Measurements from ENCODE around the gene LACRT. TPM values are rescaled to one million over a fixed set of nuclear protein-coding genes. Genes with fewer than 3 reads are reported as not detected.

The LACRT gene
- total and polyA plus RNA-seq, 2 of the 4 experiments (the other 2 are of a cell fraction) = not detected

DNA sequence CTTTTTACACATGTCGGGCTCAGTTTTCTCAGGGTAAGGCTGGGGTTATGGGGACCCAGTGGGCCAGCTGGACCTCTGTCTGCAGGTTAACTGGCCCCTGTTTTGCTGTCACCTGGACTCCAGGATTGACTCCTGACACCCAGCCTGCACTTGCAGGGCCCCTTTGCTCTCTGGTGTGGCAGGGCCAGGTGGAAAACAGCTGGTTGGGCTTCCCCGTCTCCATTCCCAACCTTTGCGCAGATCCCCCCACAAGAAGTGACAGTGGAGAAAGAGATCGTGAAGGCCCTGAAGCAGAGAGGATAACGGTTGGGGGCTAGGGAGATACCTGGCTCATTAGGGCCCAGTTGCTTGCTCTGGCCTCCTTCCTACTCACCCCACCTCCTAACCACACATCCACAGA lies 44.7 kb downstream of the LACRT start:
- Histone ChIP-seq H3K27me3 (ENCODE audit: control insufficient read depth, insufficient read depth, low read length) (peaks cover 71% of the 10 kb centered on the region), H3K36me3 (ENCODE audit: control insufficient read depth, insufficient read depth, low read length) (no peaks in the 10 kb centered on the region), H3K4me3 (ENCODE audit: insufficient read depth, low read depth, low read length) (no peak overlapping the region), H3K79me1 (ENCODE audit: low read depth in 1 of 2, low read length in 2 of 2) (no peaks in the 10 kb centered on the region), H2AK9ac (replicated peaks; ENCODE audit: low read depth, low read length, poor library complexity) (no peak overlapping the region), H3K23ac (ENCODE audit: low read depth, low read length) (no peak overlapping the region), H3K4me2 (ENCODE audit: low read depth, low read length) (no peak overlapping the region), H3K56ac (ENCODE audit: extremely low read depth, insufficient read depth, low read length) (no peak overlapping the region), H2BK20ac (ENCODE audit: low read depth, low read length) (no peak overlapping the region), H2AFZ (replicated peaks; ENCODE audit: low read length, poor library complexity) (no peak overlapping the region), H4K20me1 (ENCODE audit: insufficient read depth, low read length) (no peaks in the 10 kb centered on the region), H3K18ac (ENCODE audit: low read depth, low read length) (no peak overlapping the region), H3K14ac (replicated peaks; ENCODE audit: low read depth, low read length) (no peak overlapping the region), H2BK5ac (ENCODE audit: low read depth, low read length, poor library complexity, severe bottlenecking) (no peak overlapping the region), H3K9me1 (ENCODE audit: insufficient read depth, low read length) (no peaks in the 10 kb centered on the region), H2AK5ac (ENCODE audit: low read depth, low read length) (no peak overlapping the region), H3K9ac (ENCODE audit: low read depth, low read length) (no peak overlapping the region), H2BK15ac (ENCODE audit: low read depth, low read length) (no peak overlapping the region), H3K27ac (ENCODE audit: insufficient read depth, low read length) (no peak overlapping the region), H2BK120ac (ENCODE audit: low read depth, low read length) (no peak overlapping the region), H4K91ac (ENCODE audit: insufficient read depth, low read depth, low read length) (no peak overlapping the region), H3K4ac (ENCODE audit: low read depth, low read length) (no peak overlapping the region), H4K5ac (ENCODE audit: low read depth, low read length) (no peak overlapping the region), H3K4me1 (ENCODE audit: control insufficient read depth, insufficient read depth, low read length) (no peaks in the 10 kb centered on the region), H4K8ac (ENCODE audit: low read depth in 2 of 2, low read length in 2 of 2) (no peak overlapping the region), H3K9me3 (ENCODE audit: control insufficient read depth, insufficient read depth, low read length) (no peaks in the 10 kb centered on the region)
- intact Hi-C loops (cut with micrococcal nuclease) (no loop called here), in situ Hi-C loops (cut with MboI; ENCODE audit: low sequenced_read_pairs) (no loop called here), dilution Hi-C loops (cut with HindIII; ENCODE audit: low sequenced_read_pairs, unreplicated experiment) (no loop called here)
- no CpG with 5 or more reads among the region's 5 CpGs for WGBS, 2 experiments (ENCODE audit: extremely low coverage in 2 of 2, insufficient read length in 1 of 2)
- DNase-seq (no peak), ATAC-seq (ENCODE audit: low read depth) (no peak)
- BruUV-seq (replicated peaks) = no TSS peak
- ChIA-PET POLR2A (ENCODE audit: unreplicated experiment) (no interaction called here), CTCF (no interaction called here)
- TF ChIP-seq CHD1 (IDR thresholded peaks at IDR 0.05; ENCODE audit: low read depth, low read length) = no peak
- TF ChIP-seq RFX5 (IDR thresholded peaks at IDR 0.05; ENCODE audit: low read depth, low read length) = no peak
- no peak for TF ChIP-seq RCOR1 (IDR thresholded peaks at IDR 0.05; ENCODE audit: insufficient replicate concordance, low read length)
- TF ChIP-seq, protein P1, sequence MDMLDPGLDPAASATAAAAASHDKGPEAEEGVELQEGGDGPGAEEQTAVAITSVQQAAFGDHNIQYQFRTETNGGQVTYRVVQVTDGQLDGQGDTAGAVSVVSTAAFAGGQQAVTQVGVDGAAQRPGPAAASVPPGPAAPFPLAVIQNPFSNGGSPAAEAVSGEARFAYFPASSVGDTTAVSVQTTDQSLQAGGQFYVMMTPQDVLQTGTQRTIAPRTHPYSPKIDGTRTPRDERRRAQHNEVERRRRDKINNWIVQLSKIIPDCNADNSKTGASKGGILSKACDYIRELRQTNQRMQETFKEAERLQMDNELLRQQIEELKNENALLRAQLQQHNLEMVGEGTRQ (IDR thresholded peaks at IDR 0.05; ENCODE audit: low read depth, low read length) = no peak
- no peak for TF ChIP-seq POLR2A (IDR thresholded peaks at IDR 0.05; ENCODE audit: low read depth, low read length)
- no peak for TF ChIP-seq MAZ (IDR thresholded peaks at IDR 0.05; ENCODE audit: borderline replicate concordance, low read depth, low read length)
- TF ChIP-seq FOS (IDR thresholded peaks at IDR 0.05; ENCODE audit: low read depth, low read length) = no peak
- TF ChIP-seq MAFK (IDR thresholded peaks at IDR 0.05; ENCODE audit: low read depth, low read length) = no peak
- TF ChIP-seq, protein P2, sequence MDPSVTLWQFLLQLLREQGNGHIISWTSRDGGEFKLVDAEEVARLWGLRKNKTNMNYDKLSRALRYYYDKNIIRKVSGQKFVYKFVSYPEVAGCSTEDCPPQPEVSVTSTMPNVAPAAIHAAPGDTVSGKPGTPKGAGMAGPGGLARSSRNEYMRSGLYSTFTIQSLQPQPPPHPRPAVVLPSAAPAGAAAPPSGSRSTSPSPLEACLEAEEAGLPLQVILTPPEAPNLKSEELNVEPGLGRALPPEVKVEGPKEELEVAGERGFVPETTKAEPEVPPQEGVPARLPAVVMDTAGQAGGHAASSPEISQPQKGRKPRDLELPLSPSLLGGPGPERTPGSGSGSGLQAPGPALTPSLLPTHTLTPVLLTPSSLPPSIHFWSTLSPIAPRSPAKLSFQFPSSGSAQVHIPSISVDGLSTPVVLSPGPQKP (IDR thresholded peaks at IDR 0.05; ENCODE audit: borderline replicate concordance, low read depth, low read length) = no peak
- no peak for TF ChIP-seq RAD21 (IDR thresholded peaks at IDR 0.05; ENCODE audit: low read length)
- TF ChIP-seq, protein P3, sequence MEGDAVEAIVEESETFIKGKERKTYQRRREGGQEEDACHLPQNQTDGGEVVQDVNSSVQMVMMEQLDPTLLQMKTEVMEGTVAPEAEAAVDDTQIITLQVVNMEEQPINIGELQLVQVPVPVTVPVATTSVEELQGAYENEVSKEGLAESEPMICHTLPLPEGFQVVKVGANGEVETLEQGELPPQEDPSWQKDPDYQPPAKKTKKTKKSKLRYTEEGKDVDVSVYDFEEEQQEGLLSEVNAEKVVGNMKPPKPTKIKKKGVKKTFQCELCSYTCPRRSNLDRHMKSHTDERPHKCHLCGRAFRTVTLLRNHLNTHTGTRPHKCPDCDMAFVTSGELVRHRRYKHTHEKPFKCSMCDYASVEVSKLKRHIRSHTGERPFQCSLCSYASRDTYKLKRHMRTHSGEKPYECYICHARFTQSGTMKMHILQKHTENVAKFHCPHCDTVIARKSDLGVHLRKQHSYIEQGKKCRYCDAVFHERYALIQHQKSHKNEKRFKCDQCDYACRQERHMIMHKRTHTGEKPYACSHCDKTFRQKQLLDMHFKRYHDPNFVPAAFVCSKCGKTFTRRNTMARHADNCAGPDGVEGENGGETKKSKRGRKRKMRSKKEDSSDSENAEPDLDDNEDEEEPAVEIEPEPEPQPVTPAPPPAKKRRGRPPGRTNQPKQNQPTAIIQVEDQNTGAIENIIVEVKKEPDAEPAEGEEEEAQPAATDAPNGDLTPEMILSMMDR (conservative IDR thresholded peaks at IDR 0.05; ENCODE audit: low read depth, low read length) = no peak
- TF ChIP-seq BHLHE40 (IDR thresholded peaks at IDR 0.05; ENCODE audit: low read depth, low read length) = no peak
- TF ChIP-seq MXI1 (IDR thresholded peaks at IDR 0.05; ENCODE audit: borderline replicate concordance, low read depth, low read length) = no peak
- TF ChIP-seq SMC3 (IDR thresholded peaks at IDR 0.05; ENCODE audit: low read depth, low read length) = no peak
- TF ChIP-seq NFE2L2 (IDR thresholded peaks at IDR 0.05; ENCODE audit: low read depth, low read length) = no peak
